Nephron (organoid): ENCODE results near the gene CCDC80.
A peak's percentile ranks its signal among the peaks of the same experiment; 100 is the strongest.

Experiments
- H3K27ac Mint-ChIP-seq, 3 experiments: 2 replicates each; pipeline ENCODE4 v1.8.0; 2020; ENCODE audit warnings: mixed read lengths in 3 of 3, mild to moderate bottlenecking in 2 of 3, moderate library complexity in 1 of 3
- H3K27me3 Mint-ChIP-seq: 2 replicates; pipeline ENCODE4 v1.8.0; 2021; ENCODE audit warnings: low read depth, mild to moderate bottlenecking, moderate library complexity, mixed read lengths
- H3K36me3 Mint-ChIP-seq: 2 replicates; pipeline ENCODE4 v1.8.0; 2020; ENCODE audit warnings: low read depth, mixed read lengths
- H3K4me1 Mint-ChIP-seq: 2 replicates; pipeline ENCODE4 v1.8.0; 2020; ENCODE audit warnings: mixed read lengths
- H3K4me3 Mint-ChIP-seq, 3 experiments: 2 replicates each; pipeline ENCODE4 v1.8.0; 2020; ENCODE audit warnings: mild to moderate bottlenecking in 3 of 3, mixed read lengths in 3 of 3, moderate library complexity in 2 of 3
- H3K9me3 Mint-ChIP-seq: 2 replicates; pipeline ENCODE4 v1.8.0; 2020; ENCODE audit warnings: mixed read lengths
- CTCF ChIP-seq, 3 experiments: fragments of 200-600 bp; sonication (generic); IDR thresholded peaks; one replicate each; pipeline ENCODE4 v1.5.0; 2021; ENCODE audit warnings: antibody characterized with exemption in 3 of 3; ENCODE audit not compliant: unreplicated experiment in 3 of 3

Gene CCDC80

GRCh38 chr3:112594856-112595255, 46.1 kb downstream of the CCDC80 start:
- Mint-ChIP-seq H3K27me3 (no peaks in the 10 kb centered on the region), H3K9me3 (no peaks in the 10 kb centered on the region), H3K36me3 (peaks cover 36% of the 10 kb centered on the region), H3K4me1 (no peaks in the 10 kb centered on the region), H3K27ac (no peak overlapping the region), H3K4me3 (no peak overlapping the region)
- TF ChIP-seq CTCF (IDR thresholded peaks at IDR 0.05; ENCODE audit: unreplicated experiment in 3 of 3) = no peak

- Mint-ChIP-seq H3K9me3 (no peaks in the 10 kb centered on the region), H3K4me1 (no peaks in the 10 kb centered on the region), H3K36me3 (peaks cover 48% of the 10 kb centered on the region), H3K27ac (no peak overlapping the region), H3K4me3 (no peak overlapping the region), H3K27me3 (no peaks in the 10 kb centered on the region)
- TF ChIP-seq CTCF (IDR thresholded peaks at IDR 0.05; ENCODE audit: unreplicated experiment in 3 of 3) = no peak
Measured at GRCh38 chr3:112593258-112593657, 47.7 kb downstream of the CCDC80 start.

DNA sequence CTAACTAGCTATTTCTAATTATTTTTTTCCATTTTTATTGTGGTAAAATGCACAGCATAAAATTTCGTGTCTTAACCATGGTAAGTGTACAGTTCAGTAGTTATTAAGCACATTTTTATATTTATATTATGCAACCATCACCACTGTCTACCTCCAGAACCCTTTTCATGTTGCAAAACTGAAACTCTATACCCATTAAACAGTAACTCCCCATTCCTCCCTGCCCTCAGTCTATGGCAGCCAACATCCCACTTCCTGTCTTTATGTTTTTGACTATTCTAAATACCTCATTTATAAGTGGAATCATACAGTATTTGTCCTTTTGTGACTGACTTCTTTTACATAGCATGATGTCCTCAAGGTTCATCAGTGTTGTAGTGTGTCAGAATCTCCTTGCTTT, 53.6 kb downstream of the CCDC80 start:
- Mint-ChIP-seq H3K4me1 (no peaks in the 10 kb centered on the region), H3K4me3 (no peak overlapping the region), H3K36me3 (peaks cover 55% of the 10 kb centered on the region), H3K27ac (no peak overlapping the region), H3K27me3 (no peaks in the 10 kb centered on the region), H3K9me3 (no peaks in the 10 kb centered on the region)
- TF ChIP-seq CTCF (IDR thresholded peaks at IDR 0.05; ENCODE audit: unreplicated experiment in 3 of 3) = no peak

DNA sequence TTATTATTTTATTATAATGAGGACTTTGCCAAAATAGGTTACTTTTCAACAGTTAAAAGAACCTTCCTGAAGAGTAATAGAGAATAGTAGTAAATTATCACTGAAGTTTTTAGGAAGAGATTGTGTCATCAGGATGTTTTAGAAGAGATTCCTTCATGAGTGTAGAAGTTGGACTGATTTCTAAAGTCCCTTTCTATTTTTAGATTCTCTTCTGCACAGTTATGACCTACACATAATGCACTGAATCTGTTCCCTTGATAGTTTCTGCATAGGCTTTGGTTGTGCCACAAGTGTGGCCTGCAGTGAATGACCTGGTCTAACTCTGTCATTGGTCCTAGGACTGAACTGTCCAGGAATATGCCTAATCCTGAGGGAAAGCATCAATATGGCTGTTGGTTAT, 55.2 kb downstream of the CCDC80 start:
- Mint-ChIP-seq H3K9me3 (no peaks in the 10 kb centered on the region), H3K4me3 (no peak overlapping the region), H3K4me1 (no peaks in the 10 kb centered on the region), H3K27me3 (no peaks in the 10 kb centered on the region), H3K36me3 (peaks cover 52% of the 10 kb centered on the region), H3K27ac (no peak overlapping the region)
- no peak for TF ChIP-seq CTCF (IDR thresholded peaks at IDR 0.05; ENCODE audit: unreplicated experiment in 3 of 3)

GRCh38 chr3:112583105-112583504, 57.8 kb downstream of the CCDC80 start:
- Mint-ChIP-seq H3K36me3 (peaks cover 39% of the 10 kb centered on the region), H3K9me3 (no peaks in the 10 kb centered on the region), H3K4me1 (no peaks in the 10 kb centered on the region), H3K27ac (no peak overlapping the region), H3K4me3 (no peak overlapping the region), H3K27me3 (no peaks in the 10 kb centered on the region)
- TF ChIP-seq CTCF (IDR thresholded peaks at IDR 0.05; ENCODE audit: unreplicated experiment in 3 of 3) = no peak

GRCh38 chr3:112582244-112582874, 58.6 kb downstream of the CCDC80 start:
- no peaks in the 10 kb centered on the region for H3K9me3 Mint-ChIP-seq
- no peak overlapping the region for H3K4me3 Mint-ChIP-seq
- H3K36me3 Mint-ChIP-seq = peaks cover 35% of the 10 kb centered on the region
- H3K27me3 Mint-ChIP-seq = no peaks in the 10 kb centered on the region
- H3K27ac Mint-ChIP-seq = peak overlapping the region in 2 of 3 experiments; percentile 9 to 35
- peak; percentile 63 to 72 (median 66) for TF ChIP-seq CTCF (IDR thresholded peaks at IDR 0.05; ENCODE audit: unreplicated experiment in 3 of 3)
- no peaks in the 10 kb centered on the region for H3K4me1 Mint-ChIP-seq
